K562 (cell line): Measurements from ENCODE around the gene SOSTDC1. TPM values are rescaled to one million over a fixed set of nuclear protein-coding genes. Genes with fewer than 3 reads are reported as not detected.

Experiments
- ATAC-seq: fragments of 200-7000 bp; cut with Tn5 transposase; 3 replicates; pipeline ENCODE4 v1.9.1; 2020; ENCODE audit warnings: moderate library complexity
- BruUV-seq: library from RNA; stranded (reverse); fragments of 400-500 nt; replicated peaks from 2 replicates; lab custom pipeline; 2021; lab: Mats Ljungman, UMichigan
- CTCF ChIA-PET: fragments of 300-600 bp; formaldehyde crosslinking; extraction: SDS; loops from one replicate; lab custom pipeline; 2021; ENCODE audit warnings: low intra/inter-chr PET ratio; lab: Yijun Ruan, JAX
- POLR2A ChIA-PET: fragments of 300-600, 350-650 bp; sonication (Branson Sonifier 250); formaldehyde crosslinking; extraction: SDS; loops from one replicate; lab custom pipeline; 2021; ENCODE audit warnings: antibody characterized with exemption, inconsistent platforms; lab: Yijun Ruan, JAX
- DNase-seq, 4 experiments: peaks; one replicate each; pipeline versions ENCODE4 v3.0.0 to v3.0.0-alpha.2; 2011 to 2018; ENCODE audit warnings: low spot score in 3 of 4, mixed read lengths in 3 of 4; ENCODE audit errors: extremely low read depth in 1 of 4
- FAIRE-seq: peaks from 2 replicates; lab custom pipeline; 2011; peaks lifted over from hg19 to GRCh38; lab: Jason Lieb, UNC
- H2AFZ ChIP-seq: 2 replicates; pipeline ENCODE4 v1.6.0; 2011; ENCODE audit warnings: low read depth, low read length, control low read depth, inconsistent platforms
- H3K27ac ChIP-seq: fragments of 200-600 bp; 3 replicates; pipeline ENCODE4 v1.8.0; 2011; ENCODE audit warnings: low read depth, mild to moderate bottlenecking, control low read depth, inconsistent platforms, low read length, moderate library complexity, mixed read lengths; ENCODE audit errors: extremely low read depth
- H3K27me3 ChIP-seq, 2 experiments: fragments of 300-600 bp in 1 of 2; 2 replicates in 1 of 2; 3 replicates in 1 of 2; pipeline versions ENCODE4 v1.6.0 to v1.8.0; 2011; ENCODE audit warnings: inconsistent platforms in 2 of 2, low read length in 2 of 2, mild to moderate bottlenecking in 1 of 2, mixed read lengths in 1 of 2, moderate library complexity in 1 of 2; ENCODE audit not compliant: control insufficient read depth in 2 of 2, insufficient read depth in 2 of 2
- H3K36me3 ChIP-seq: fragments of 300-600 bp; 3 replicates; pipeline ENCODE4 v1.8.0; 2011; ENCODE audit warnings: mild to moderate bottlenecking, low read length, inconsistent platforms; ENCODE audit not compliant: control insufficient read depth, insufficient read depth
- H3K4me1 ChIP-seq, 2 experiments: fragments of 200-600 bp in 1 of 2; replicated peaks in 1 of 2; 2 replicates in 1 of 2; 3 replicates in 1 of 2; pipeline versions ENCODE4 v1.5.1 to v1.8.0; 2011; ENCODE audit warnings: inconsistent platforms in 2 of 2, low read length in 2 of 2, mild to moderate bottlenecking in 1 of 2, mixed read lengths in 1 of 2, moderate library complexity in 1 of 2; ENCODE audit not compliant: control insufficient read depth in 2 of 2, insufficient read depth in 2 of 2
- H3K4me2 ChIP-seq: 2 replicates; pipeline ENCODE4 v1.6.1; 2011; ENCODE audit warnings: low read length, control low read depth, inconsistent platforms, mixed read lengths; ENCODE audit not compliant: insufficient read depth
- H3K4me3 ChIP-seq: fragments of 200-600 bp; sonication (generic), shearing (Covaris generic); 2 replicates; pipeline ENCODE4 v1.5.1; 2016; ENCODE audit warnings: control low read depth, inconsistent platforms
- H3K79me2 ChIP-seq: fragments of 200-600 bp; 3 replicates; pipeline ENCODE4 v1.8.0; 2011; ENCODE audit warnings: low read length, inconsistent platforms; ENCODE audit not compliant: control insufficient read depth, insufficient read depth
- H3K9ac ChIP-seq, 2 experiments: 2 replicates each; pipeline versions ENCODE4 v1.6.0 to v1.6.1; 2011; ENCODE audit warnings: low read depth in 2 of 2, low read length in 2 of 2, control low read depth in 1 of 2, inconsistent platforms in 1 of 2, mild to moderate bottlenecking in 1 of 2, mixed read lengths in 1 of 2; ENCODE audit not compliant: insufficient read depth in 1 of 2
- H3K9me1 ChIP-seq: one replicate; pipeline ENCODE4 v1.6.0; 2011; ENCODE audit warnings: inconsistent platforms, mild to moderate bottlenecking, low read length, moderate library complexity; ENCODE audit not compliant: control insufficient read depth, insufficient read depth
- H3K9me3 ChIP-seq: replicated peaks from 2 replicates; pipeline ENCODE4 v1.5.1; 2011; ENCODE audit warnings: low read depth, low read length, inconsistent platforms; ENCODE audit not compliant: control insufficient read depth, insufficient read depth
- H4K20me1 ChIP-seq: replicated peaks from 2 replicates; pipeline ENCODE4 v1.6.1; 2011; ENCODE audit warnings: low read length, inconsistent platforms, mixed read lengths; ENCODE audit not compliant: control insufficient read depth, insufficient read depth
- ETS2 ChIP-seq: IDR thresholded peaks from 2 replicates; pipeline ENCODE4 v1.6.1; 2016; ENCODE audit warnings: borderline replicate concordance, missing genetic modification characterization, mild to moderate bottlenecking, moderate library complexity, missing compliant biosample characterization; ENCODE audit not compliant: poor library complexity, severe bottlenecking
- KAT7 ChIP-seq: sonication (generic); formaldehyde crosslinking; IDR thresholded peaks from 2 replicates; pipeline ENCODE4 v1.8.0; 2022; ENCODE audit warnings: missing genetic modification reagents, mild to moderate bottlenecking, borderline replicate concordance
- SNIP1 ChIP-seq: fragments of 450-650 bp; IDR thresholded peaks from 2 replicates; pipeline ENCODE4 v1.7.1; 2017; ENCODE audit warnings: low read depth, mild to moderate bottlenecking
- ZBTB7A ChIP-seq: IDR thresholded peaks from 2 replicates; pipeline ENCODE4 v1.6.1; 2011; ENCODE audit warnings: low read depth, mild to moderate bottlenecking, low read length, moderate library complexity, borderline replicate concordance; ENCODE audit not compliant: control insufficient read depth
- ZNF316 ChIP-seq: fragments of 450-650 bp; IDR thresholded peaks from 2 replicates; pipeline ENCODE4 v1.6.1; 2016
- ZNF644 ChIP-seq: fragments of 200-800 bp; sonication (Bioruptor generic); IDR thresholded peaks from 2 replicates; pipeline ENCODE4 v1.6.1; 2016; ENCODE audit warnings: low read depth, missing genetic modification characterization, missing compliant biosample characterization
- ZSCAN29 ChIP-seq: fragments of 450-650 bp; IDR thresholded peaks from 2 replicates; pipeline ENCODE4 v1.6.1; 2017
- WGBS: fragments of 100-300 bp; shearing (Covaris generic); methylation state at CpG from one replicate; pipeline ENCODE4 v1.1.6; 2016; ENCODE audit warnings: low coverage, mixed read lengths; ENCODE audit not compliant: insufficient coverage; ENCODE audit errors: missing lambda C conversion rate; 5-methylcytosine and 5-hydroxymethylcytosine counted together
- in situ Hi-C: fragments of 300-500 bp; cut with MboI; formaldehyde crosslinking; loops from 4 replicates; pipeline ENCODE4 v1.15.0; 2018; ENCODE audit warnings: inconsistent platforms, mixed read lengths
- intact Hi-C: fragments of 100-400 bp; cut with micrococcal nuclease; formaldehyde crosslinking; loops from 2 replicates; pipeline ENCODE4 v1.14.2; 2022
- polyA plus RNA-seq, 8 experiments: library from polyadenylated mRNA; depleted of rRNA in 4 of 8; stranded (reverse) in 5 of 8; unstranded in 3 of 8; fragments of >200 nt; fragmentation: Nextera tagmentation in 2 of 8; fragmentation: Illumina TruSeq in 1 of 8; extraction: Ambion mirVana in 2 of 8; extraction: Trizol in 1 of 8; gene quantifications; 2 replicates each; pipeline versions ENCODE4 v1.2.1 to v1.2.3, GENCODE V29; 2011 to 2014; ENCODE audit warnings: inconsistent platforms in 1 of 8, missing spikeins in 1 of 8
- total RNA-seq, 7 experiments: library from RNA; depleted of rRNA in 6 of 7; stranded (reverse); fragments of >200 nt in 6 of 7; fragmentation: Illumina TruSeq in 2 of 7; extraction: Trizol in 2 of 7; gene quantifications; 2 replicates each; pipeline versions ENCODE4 v1.2.1 to v1.2.3, GENCODE V29; 2011 to 2021; ENCODE audit warnings: low replicate concordance in 1 of 7
- TF ChIP-seq, protein P1 (sequence below): fragments of 450-650 bp; IDR thresholded peaks from 2 replicates; pipeline ENCODE4 v1.6.1; 2016; ENCODE audit warnings: mild to moderate bottlenecking, moderate library complexity
- TF ChIP-seq, protein P2 (sequence below): IDR thresholded peaks from 3 replicates; pipeline ENCODE4 v1.6.1; 2011; ENCODE audit warnings: borderline replicate concordance, mild to moderate bottlenecking; ENCODE audit not compliant: insufficient read length, insufficient read depth

The SOSTDC1 gene
- total and polyA plus RNA-seq, 9 of the 15 experiments (the other 6 are each of a cell fraction or from before 2014, with no cell fraction given), result 8.3 to 48.6 (median 15.9) TPM

DNA sequence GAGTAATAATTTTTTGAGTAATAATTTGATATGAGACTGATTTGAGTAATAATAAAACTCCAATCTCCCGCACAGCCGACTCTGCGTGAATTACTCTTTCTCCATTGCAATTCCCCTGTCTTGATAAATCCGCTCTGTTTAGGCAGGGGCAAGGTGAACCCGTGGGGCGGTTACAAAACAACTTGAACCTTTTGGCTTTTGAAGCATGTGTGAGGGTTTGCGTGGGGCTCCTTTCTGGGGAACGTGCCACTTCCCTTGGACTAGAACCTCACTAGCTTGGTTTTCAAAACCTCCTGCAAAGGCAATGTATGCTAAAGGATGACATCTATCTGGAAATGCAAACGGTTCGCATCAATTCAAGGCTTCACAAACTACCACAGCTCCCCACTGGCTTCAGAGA is 45.7 kb downstream of the SOSTDC1 start:
- DNase-seq (peak in 2 of 4 experiments; percentile 23 to 57), FAIRE-seq (peak; percentile 52), ATAC-seq (peak; percentile 7)
- ChIA-PET CTCF (no interaction called here), POLR2A (interaction anchor here (0.5 to 3.3 kb wide), 14 partner anchors 9 to 333 kb away, joined by 3 to 24 read pairs (median 4); partner anchors contain the start of gene SOSTDC1)
- Histone ChIP-seq H3K79me2 (peaks cover 73% of the 10 kb centered on the region), H3K36me3 (no peaks in the 10 kb centered on the region; the same call in 2 of the 3 replicates), H3K4me3 (peak overlapping the region; percentile 66), H3K9ac (peak overlapping the region; percentile 89 to 95; a peak in 3 of 4 replicates), H2AFZ (peak overlapping the region; percentile 97), H3K27me3 (no peaks in the 10 kb centered on the region), H4K20me1 (no peaks in the 10 kb centered on the region), H3K27ac (peak overlapping the region; percentile 97), H3K9me1 (no peaks in the 10 kb centered on the region), H3K9me3 (no peaks in the 10 kb centered on the region; the same call in 1 of the 2 replicates), H3K4me1 (peaks cover 23 to 53% of the 10 kb centered on the region in 2 experiments), H3K4me2 (peak overlapping the region; percentile 95)
- BruUV-seq, result TSS peak; percentile 47
- intact Hi-C loops, result loop anchor here (1.0 to 10.0 kb wide), 3 partner anchors 152 to 335 kb away; partner anchors contain the start of genes ANKMY2, BZW2 and TSPAN13
- 1% methylated on average over 10 of the region's 10 CpGs for WGBS
- in situ Hi-C loops, result loop anchor here (5.0 kb wide), 1 partner anchor 153 kb away; no protein-coding TSS in a partner anchor
- TF ChIP-seq, protein P1, sequence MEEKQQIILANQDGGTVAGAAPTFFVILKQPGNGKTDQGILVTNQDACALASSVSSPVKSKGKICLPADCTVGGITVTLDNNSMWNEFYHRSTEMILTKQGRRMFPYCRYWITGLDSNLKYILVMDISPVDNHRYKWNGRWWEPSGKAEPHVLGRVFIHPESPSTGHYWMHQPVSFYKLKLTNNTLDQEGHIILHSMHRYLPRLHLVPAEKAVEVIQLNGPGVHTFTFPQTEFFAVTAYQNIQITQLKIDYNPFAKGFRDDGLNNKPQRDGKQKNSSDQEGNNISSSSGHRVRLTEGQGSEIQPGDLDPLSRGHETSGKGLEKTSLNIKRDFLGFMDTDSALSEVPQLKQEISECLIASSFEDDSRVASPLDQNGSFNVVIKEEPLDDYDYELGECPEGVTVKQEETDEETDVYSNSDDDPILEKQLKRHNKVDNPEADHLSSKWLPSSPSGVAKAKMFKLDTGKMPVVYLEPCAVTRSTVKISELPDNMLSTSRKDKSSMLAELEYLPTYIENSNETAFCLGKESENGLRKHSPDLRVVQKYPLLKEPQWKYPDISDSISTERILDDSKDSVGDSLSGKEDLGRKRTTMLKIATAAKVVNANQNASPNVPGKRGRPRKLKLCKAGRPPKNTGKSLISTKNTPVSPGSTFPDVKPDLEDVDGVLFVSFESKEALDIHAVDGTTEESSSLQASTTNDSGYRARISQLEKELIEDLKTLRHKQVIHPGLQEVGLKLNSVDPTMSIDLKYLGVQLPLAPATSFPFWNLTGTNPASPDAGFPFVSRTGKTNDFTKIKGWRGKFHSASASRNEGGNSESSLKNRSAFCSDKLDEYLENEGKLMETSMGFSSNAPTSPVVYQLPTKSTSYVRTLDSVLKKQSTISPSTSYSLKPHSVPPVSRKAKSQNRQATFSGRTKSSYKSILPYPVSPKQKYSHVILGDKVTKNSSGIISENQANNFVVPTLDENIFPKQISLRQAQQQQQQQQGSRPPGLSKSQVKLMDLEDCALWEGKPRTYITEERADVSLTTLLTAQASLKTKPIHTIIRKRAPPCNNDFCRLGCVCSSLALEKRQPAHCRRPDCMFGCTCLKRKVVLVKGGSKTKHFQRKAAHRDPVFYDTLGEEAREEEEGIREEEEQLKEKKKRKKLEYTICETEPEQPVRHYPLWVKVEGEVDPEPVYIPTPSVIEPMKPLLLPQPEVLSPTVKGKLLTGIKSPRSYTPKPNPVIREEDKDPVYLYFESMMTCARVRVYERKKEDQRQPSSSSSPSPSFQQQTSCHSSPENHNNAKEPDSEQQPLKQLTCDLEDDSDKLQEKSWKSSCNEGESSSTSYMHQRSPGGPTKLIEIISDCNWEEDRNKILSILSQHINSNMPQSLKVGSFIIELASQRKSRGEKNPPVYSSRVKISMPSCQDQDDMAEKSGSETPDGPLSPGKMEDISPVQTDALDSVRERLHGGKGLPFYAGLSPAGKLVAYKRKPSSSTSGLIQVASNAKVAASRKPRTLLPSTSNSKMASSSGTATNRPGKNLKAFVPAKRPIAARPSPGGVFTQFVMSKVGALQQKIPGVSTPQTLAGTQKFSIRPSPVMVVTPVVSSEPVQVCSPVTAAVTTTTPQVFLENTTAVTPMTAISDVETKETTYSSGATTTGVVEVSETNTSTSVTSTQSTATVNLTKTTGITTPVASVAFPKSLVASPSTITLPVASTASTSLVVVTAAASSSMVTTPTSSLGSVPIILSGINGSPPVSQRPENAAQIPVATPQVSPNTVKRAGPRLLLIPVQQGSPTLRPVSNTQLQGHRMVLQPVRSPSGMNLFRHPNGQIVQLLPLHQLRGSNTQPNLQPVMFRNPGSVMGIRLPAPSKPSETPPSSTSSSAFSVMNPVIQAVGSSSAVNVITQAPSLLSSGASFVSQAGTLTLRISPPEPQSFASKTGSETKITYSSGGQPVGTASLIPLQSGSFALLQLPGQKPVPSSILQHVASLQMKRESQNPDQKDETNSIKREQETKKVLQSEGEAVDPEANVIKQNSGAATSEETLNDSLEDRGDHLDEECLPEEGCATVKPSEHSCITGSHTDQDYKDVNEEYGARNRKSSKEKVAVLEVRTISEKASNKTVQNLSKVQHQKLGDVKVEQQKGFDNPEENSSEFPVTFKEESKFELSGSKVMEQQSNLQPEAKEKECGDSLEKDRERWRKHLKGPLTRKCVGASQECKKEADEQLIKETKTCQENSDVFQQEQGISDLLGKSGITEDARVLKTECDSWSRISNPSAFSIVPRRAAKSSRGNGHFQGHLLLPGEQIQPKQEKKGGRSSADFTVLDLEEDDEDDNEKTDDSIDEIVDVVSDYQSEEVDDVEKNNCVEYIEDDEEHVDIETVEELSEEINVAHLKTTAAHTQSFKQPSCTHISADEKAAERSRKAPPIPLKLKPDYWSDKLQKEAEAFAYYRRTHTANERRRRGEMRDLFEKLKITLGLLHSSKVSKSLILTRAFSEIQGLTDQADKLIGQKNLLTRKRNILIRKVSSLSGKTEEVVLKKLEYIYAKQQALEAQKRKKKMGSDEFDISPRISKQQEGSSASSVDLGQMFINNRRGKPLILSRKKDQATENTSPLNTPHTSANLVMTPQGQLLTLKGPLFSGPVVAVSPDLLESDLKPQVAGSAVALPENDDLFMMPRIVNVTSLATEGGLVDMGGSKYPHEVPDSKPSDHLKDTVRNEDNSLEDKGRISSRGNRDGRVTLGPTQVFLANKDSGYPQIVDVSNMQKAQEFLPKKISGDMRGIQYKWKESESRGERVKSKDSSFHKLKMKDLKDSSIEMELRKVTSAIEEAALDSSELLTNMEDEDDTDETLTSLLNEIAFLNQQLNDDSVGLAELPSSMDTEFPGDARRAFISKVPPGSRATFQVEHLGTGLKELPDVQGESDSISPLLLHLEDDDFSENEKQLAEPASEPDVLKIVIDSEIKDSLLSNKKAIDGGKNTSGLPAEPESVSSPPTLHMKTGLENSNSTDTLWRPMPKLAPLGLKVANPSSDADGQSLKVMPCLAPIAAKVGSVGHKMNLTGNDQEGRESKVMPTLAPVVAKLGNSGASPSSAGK, result 0 out of 2 replicates have a peak, but pooled peaks have one; percentile 8
- no peak for TF ChIP-seq KAT7 (CRISPR knock-in tag)
- no peak for TF ChIP-seq ZNF316
- no peak for TF ChIP-seq ETS2
- 0 out of 2 replicates have a peak, but pooled peaks have one; percentile 41 for TF ChIP-seq ZSCAN29
- TF ChIP-seq, protein P2, sequence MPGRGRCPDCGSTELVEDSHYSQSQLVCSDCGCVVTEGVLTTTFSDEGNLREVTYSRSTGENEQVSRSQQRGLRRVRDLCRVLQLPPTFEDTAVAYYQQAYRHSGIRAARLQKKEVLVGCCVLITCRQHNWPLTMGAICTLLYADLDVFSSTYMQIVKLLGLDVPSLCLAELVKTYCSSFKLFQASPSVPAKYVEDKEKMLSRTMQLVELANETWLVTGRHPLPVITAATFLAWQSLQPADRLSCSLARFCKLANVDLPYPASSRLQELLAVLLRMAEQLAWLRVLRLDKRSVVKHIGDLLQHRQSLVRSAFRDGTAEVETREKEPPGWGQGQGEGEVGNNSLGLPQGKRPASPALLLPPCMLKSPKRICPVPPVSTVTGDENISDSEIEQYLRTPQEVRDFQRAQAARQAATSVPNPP, result no peak
- no peak for TF ChIP-seq SNIP1
- TF ChIP-seq ZNF644 (tag), result no peak
- TF ChIP-seq ZBTB7A, result 0 out of 2 replicates have a peak, but pooled peaks have one; percentile 15
